Body of pancreas (tissue), 4 donors: Measurements from ENCODE around the gene DLG2.

Experiments used
- POLR2A ChIP-seq, 3 donors: fragments of 450-650 bp; IDR thresholded peaks; one replicate each; pipeline ENCODE4 v1.6.1; 2016; ENCODE audit warnings: antibody characterized with exemption in 3 of 3, mild to moderate bottlenecking in 2 of 3
- TF ChIP-seq, protein P1 (sequence below), 7 experiments: fragments of 450-650 bp in 4 of 7; fragments of 200-600 bp in 3 of 7; sonication (generic) in 3 of 7; IDR thresholded peaks; one replicate each; pipeline ENCODE4 v1.5.1; 2016 to 2019; ENCODE audit warnings: antibody characterized with exemption in 7 of 7

DNA sequence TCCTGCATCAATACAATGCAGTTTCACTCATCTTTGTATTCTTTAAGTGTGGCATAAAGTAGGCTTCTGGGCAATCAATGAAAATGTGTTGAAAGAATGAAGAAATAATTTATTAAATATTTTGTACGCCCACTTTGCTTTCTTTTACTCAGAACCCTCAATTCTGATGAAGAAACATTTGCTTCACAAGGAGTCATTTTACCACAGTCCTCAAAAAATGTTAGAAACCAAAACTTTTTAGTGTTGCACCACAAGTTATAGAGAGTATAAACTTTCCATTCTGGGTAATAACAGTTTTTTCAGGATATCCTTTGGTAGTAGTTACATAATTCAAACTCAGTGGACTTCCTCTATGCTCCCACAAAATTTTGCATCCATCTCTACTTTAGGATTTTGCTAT, 360.5 kb downstream of the DLG2 start:
- TF ChIP-seq, protein P1, sequence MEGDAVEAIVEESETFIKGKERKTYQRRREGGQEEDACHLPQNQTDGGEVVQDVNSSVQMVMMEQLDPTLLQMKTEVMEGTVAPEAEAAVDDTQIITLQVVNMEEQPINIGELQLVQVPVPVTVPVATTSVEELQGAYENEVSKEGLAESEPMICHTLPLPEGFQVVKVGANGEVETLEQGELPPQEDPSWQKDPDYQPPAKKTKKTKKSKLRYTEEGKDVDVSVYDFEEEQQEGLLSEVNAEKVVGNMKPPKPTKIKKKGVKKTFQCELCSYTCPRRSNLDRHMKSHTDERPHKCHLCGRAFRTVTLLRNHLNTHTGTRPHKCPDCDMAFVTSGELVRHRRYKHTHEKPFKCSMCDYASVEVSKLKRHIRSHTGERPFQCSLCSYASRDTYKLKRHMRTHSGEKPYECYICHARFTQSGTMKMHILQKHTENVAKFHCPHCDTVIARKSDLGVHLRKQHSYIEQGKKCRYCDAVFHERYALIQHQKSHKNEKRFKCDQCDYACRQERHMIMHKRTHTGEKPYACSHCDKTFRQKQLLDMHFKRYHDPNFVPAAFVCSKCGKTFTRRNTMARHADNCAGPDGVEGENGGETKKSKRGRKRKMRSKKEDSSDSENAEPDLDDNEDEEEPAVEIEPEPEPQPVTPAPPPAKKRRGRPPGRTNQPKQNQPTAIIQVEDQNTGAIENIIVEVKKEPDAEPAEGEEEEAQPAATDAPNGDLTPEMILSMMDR (IDR thresholded peaks at IDR 0.05): no peak
- no peak for TF ChIP-seq POLR2A (IDR thresholded peaks at IDR 0.05)
